ENCODE results near the gene GPR35.

GRCh38 chr2:240642061-240642805, 17.0 kb downstream of the GPR35 start:
- TF ChIP-seq POLR2AphosphoS5 (IDR thresholded peaks at IDR 0.05; ENCODE audit: low read depth, low read length): no peak
- no peak for TF ChIP-seq REST (IDR thresholded peaks at IDR 0.05; ENCODE audit: insufficient read depth in 1 of 2, low read depth in 2 of 2, low read length in 2 of 2)
- no peak for TF ChIP-seq FOXP2 (optimal IDR thresholded peaks at IDR 0.05; ENCODE audit: borderline replicate concordance, extremely low read depth, extremely low read length, insufficient read depth)

All from PFSK-1 (cell line).